HepG2 (cell line): ENCODE measurements around the gene PCDH12. TPM values are rescaled to one million over a fixed set of nuclear protein-coding genes. Genes with fewer than 3 reads are reported as not detected.

ENCODE experiments used
- ATAC-seq: fragments of 200-7000 bp; cut with Tn5 transposase; 3 replicates; pipeline ENCODE4 v1.9.1; 2020; ENCODE audit warnings: mild to moderate bottlenecking, moderate library complexity
- BruUV-seq: library from RNA; stranded (reverse); fragments of 400-500 nt; replicated peaks from 2 replicates; lab custom pipeline; 2021; lab: Mats Ljungman, UMichigan
- CTCF ChIA-PET: fragments of 300-600 bp; formaldehyde crosslinking; extraction: SDS; loops from one replicate; lab custom pipeline; 2021; ENCODE audit warnings: low total read pairs, inconsistent platforms, low intra/inter-chr PET ratio; lab: Yijun Ruan, JAX
- POLR2A ChIA-PET: fragments of 350-600 bp; sonication (Branson Sonifier 250); formaldehyde crosslinking; loops from one replicate; lab custom pipeline; 2020; ENCODE audit warnings: antibody characterized with exemption, inconsistent platforms; lab: Yijun Ruan, JAX
- DNase-seq: peaks from one replicate; pipeline ENCODE4 v3.0.0-alpha.2; 2015; ENCODE audit warnings: low spot score
- FAIRE-seq: peaks from 3 replicates; lab custom pipeline; 2011; peaks lifted over from hg19 to GRCh38; lab: Jason Lieb, UNC
- H2AFZ ChIP-seq: one replicate; pipeline ENCODE4 v1.6.1; 2011; ENCODE audit warnings: low read length, inconsistent platforms
- H3K27ac ChIP-seq: fragments of 300-600 bp; 3 replicates; pipeline ENCODE4 v1.8.0; 2011; ENCODE audit warnings: mixed run types, mild to moderate bottlenecking, mixed read lengths, low read length, inconsistent platforms; ENCODE audit not compliant: insufficient read depth; ENCODE audit errors: extremely low read length
- H3K27me3 ChIP-seq, 2 experiments: fragments of 200-600 bp in 1 of 2; 2 replicates in 1 of 2; 3 replicates in 1 of 2; pipeline versions ENCODE4 v1.6.0 to v1.8.0; 2011; ENCODE audit warnings: low read length in 2 of 2, mild to moderate bottlenecking in 2 of 2, moderate library complexity in 2 of 2, inconsistent platforms in 1 of 2; ENCODE audit not compliant: insufficient read depth in 2 of 2, control insufficient read depth in 1 of 2
- H3K36me3 ChIP-seq, 2 experiments: fragments of 200-600 bp in 1 of 2; replicated peaks in 1 of 2; 2 replicates in 1 of 2; 3 replicates in 1 of 2; pipeline versions ENCODE4 v1.5.1 to v1.8.0; 2011; ENCODE audit warnings: low read length in 2 of 2, inconsistent platforms in 1 of 2; ENCODE audit not compliant: insufficient read depth in 2 of 2, control insufficient read depth in 1 of 2
- H3K4me1 ChIP-seq: 2 replicates; pipeline ENCODE4 v1.5.1; 2012; ENCODE audit warnings: low read length, inconsistent platforms; ENCODE audit not compliant: insufficient read depth
- H3K4me2 ChIP-seq: 2 replicates; pipeline ENCODE4 v1.6.0; 2011; ENCODE audit warnings: low read depth, low read length, inconsistent platforms
- H3K4me3 ChIP-seq, 3 experiments: fragments of 200-600 bp in 1 of 3; sonication (generic), shearing (Covaris generic) in 1 of 3; replicated peaks in 1 of 3; 2 replicates each; pipeline ENCODE4 v1.5.1; 2011 to 2016; ENCODE audit warnings: low read length in 3 of 3, inconsistent platforms in 2 of 3, low read depth in 2 of 3, mild to moderate bottlenecking in 2 of 3, control low read depth in 1 of 3, mixed read lengths in 1 of 3; ENCODE audit not compliant: insufficient read depth in 1 of 3
- H3K79me2 ChIP-seq: one replicate; pipeline ENCODE4 v1.6.1; 2011; ENCODE audit warnings: low read length, inconsistent platforms; ENCODE audit not compliant: insufficient read depth
- H3K9ac ChIP-seq: 2 replicates; pipeline ENCODE4 v1.6.0; 2011; ENCODE audit warnings: mild to moderate bottlenecking, low read depth, low read length, inconsistent platforms; ENCODE audit not compliant: insufficient read depth
- H3K9me3 ChIP-seq: 2 replicates; pipeline ENCODE4 v1.5.1; 2012; ENCODE audit warnings: mild to moderate bottlenecking, low read length
- H4K20me1 ChIP-seq: 2 replicates; pipeline ENCODE4 v1.6.0; 2011; ENCODE audit warnings: inconsistent platforms, mild to moderate bottlenecking, low read length, moderate library complexity; ENCODE audit not compliant: insufficient read depth
- KAT7 ChIP-seq: IDR thresholded peaks from 2 replicates; pipeline ENCODE4 v1.6.1; 2018; ENCODE audit warnings: borderline replicate concordance, missing compliant biosample characterization
- RBFOX2 ChIP-seq: fragments of 200-400 bp; formaldehyde crosslinking; IDR thresholded peaks from 2 replicates; pipeline ENCODE4 v1.6.1; 2017; ENCODE audit warnings: low read depth, mild to moderate bottlenecking, low read length
- THAP8 ChIP-seq: sonication (generic); formaldehyde crosslinking; IDR thresholded peaks from 2 replicates; pipeline ENCODE4 v1.5.1; 2020; ENCODE audit warnings: missing genetic modification reagents, mild to moderate bottlenecking, borderline replicate concordance
- WGBS: methylation state at CpG from one replicate; pipeline ENCODE4 v1.1.6; 2017; ENCODE audit warnings: low lambda C conversion rate; 5-methylcytosine and 5-hydroxymethylcytosine counted together
- in situ Hi-C: cut with HindIII; loops from 2 replicates; pipeline ENCODE4 v1.10.0; 2017; ENCODE audit warnings: low pct_unique_long_range_greater_than_20kb; ENCODE audit not compliant: extremely low pct_ligation_motif_present
- intact Hi-C: fragments of 100-400 bp; cut with micrococcal nuclease; formaldehyde crosslinking; loops from one replicate; pipeline ENCODE4 v1.10.0; 2022; ENCODE audit not compliant: unreplicated experiment
- polyA plus RNA-seq, 8 experiments: library from polyadenylated mRNA; depleted of rRNA in 3 of 8; stranded (reverse) in 7 of 8; unstranded in 1 of 8; fragments of >200 nt; fragmentation: Illumina TruSeq in 4 of 8; extraction: Trizol in 4 of 8; gene quantifications; 2 replicates each; pipeline versions ENCODE4 v1.2.1 to v1.2.3, GENCODE V29; 2011 to 2016; ENCODE audit warnings: low read depth in 4 of 8, missing spikeins in 1 of 8, mixed read lengths in 1 of 8; ENCODE audit not compliant: insufficient read depth in 1 of 8
- total RNA-seq, 5 experiments: library from RNA; depleted of rRNA; stranded (reverse); fragments of >200 nt; fragmentation: Illumina TruSeq; extraction: Trizol; gene quantifications; 2 replicates each; pipeline ENCODE4 v1.2.3, GENCODE V29; 2016; ENCODE audit warnings: low read depth in 1 of 5

PCDH12 gene
- total and polyA plus RNA-seq, 2 of the 13 experiments (the other 11 are each of a cell fraction or from before 2014, with no cell fraction given), result not detected

GRCh38 chr5:141929398-141930058 is 28.5 kb downstream of the PCDH12 start:
- peaks cover 3% of the 10 kb centered on the region for H3K79me2 ChIP-seq
- no peak overlapping the region for H2AFZ ChIP-seq
- H3K4me2 ChIP-seq, result no peak overlapping the region
- TF ChIP-seq THAP8, result no peak
- H3K9ac ChIP-seq, result no peak overlapping the region
- WGBS, result 93% methylated on average over 17 of the region's 19 CpGs
- in situ Hi-C loops (no loop called here), intact Hi-C loops (loop anchor here (5.0 kb wide), 1 partner anchor 33 kb away; no protein-coding TSS in a partner anchor)
- peaks cover 9% of the 10 kb centered on the region for H3K4me1 ChIP-seq
- no peaks in the 10 kb centered on the region for H3K9me3 ChIP-seq
- peaks cover 20 to 79% of the 10 kb centered on the region in 2 experiments for H3K36me3 ChIP-seq
- POLR2A ChIA-PET, result no interaction called here
- CTCF ChIA-PET, result no interaction called here
- H3K27ac ChIP-seq, result no peak overlapping the region
- H3K27me3 ChIP-seq, result no peaks in the 10 kb centered on the region
- FAIRE-seq (no peak), ATAC-seq (no peak), DNase-seq (no peak)
- H4K20me1 ChIP-seq, result no peaks in the 10 kb centered on the region
- BruUV-seq, result no TSS peak
- H3K4me3 ChIP-seq, result no peak overlapping the region

- DNase-seq, result no peak
- FAIRE-seq, result no peak
- Histone ChIP-seq H3K79me2 (peaks cover 7% of the 10 kb centered on the region), H3K9ac (no peak overlapping the region), H3K36me3 (peaks cover 18 to 65% of the 10 kb centered on the region in 2 experiments), H3K4me3 (no peak overlapping the region), H3K27ac (no peak overlapping the region), H4K20me1 (0 out of 2 replicates have a peak, but pooled peaks cover 3% of the 10 kb centered on the region), H3K9me3 (no peaks in the 10 kb centered on the region), H3K4me2 (no peak overlapping the region), H3K4me1 (peaks cover 18% of the 10 kb centered on the region), H2AFZ (no peak overlapping the region), H3K27me3 (no peaks in the 10 kb centered on the region)
- intact Hi-C loops, result loop anchor here (5.0 kb wide), 1 partner anchor 34 kb away; no protein-coding TSS in a partner anchor
- ChIA-PET POLR2A (no interaction called here), CTCF (no interaction called here)
- ATAC-seq, result no peak
- WGBS, result 100% methylated on average over 2 of the region's 8 CpGs
- in situ Hi-C loops, result no loop called here
- 0 out of 2 replicates have a peak, but pooled peaks have one; percentile 27 for TF ChIP-seq RBFOX2
- TF ChIP-seq KAT7, result no peak
- BruUV-seq, result no TSS peak
These were observed 30.0 kb downstream of the PCDH12 start for GRCh38 chr5:141928051-141928450.
